ENCODE measurements around the gene EVC.

Gene EVC

GRCh38 chr4:5750946-5751665, 40.1 kb downstream of the EVC start:
- H3K9me3 ChIP-seq (ENCODE audit: control insufficient read depth, insufficient read depth, low read length): no peaks in the 10 kb centered on the region
- no peaks in the 10 kb centered on the region for H3K36me3 ChIP-seq (ENCODE audit: insufficient read depth, low read length)
- H3K4me1 ChIP-seq (ENCODE audit: insufficient read depth, low read length): peaks cover 31% of the 10 kb centered on the region
- no peak overlapping the region for H3K9ac ChIP-seq (ENCODE audit: low read depth, low read length)

- H3K36me3 ChIP-seq (ENCODE audit: insufficient read depth, low read length): no peaks in the 10 kb centered on the region
Observed at GRCh38 chr4:5751666-5752375, 40.8 kb downstream of the EVC start.

GRCh38 chr4:5752376-5753184, 41.6 kb downstream of the EVC start:
- no peak overlapping the region for H3K9ac ChIP-seq (ENCODE audit: low read depth, low read length)
- peaks cover 28% of the 10 kb centered on the region for H3K4me1 ChIP-seq (ENCODE audit: insufficient read depth, low read length)
- no peaks in the 10 kb centered on the region for H3K36me3 ChIP-seq (ENCODE audit: insufficient read depth, low read length)
- no peaks in the 10 kb centered on the region for H3K9me3 ChIP-seq (ENCODE audit: control insufficient read depth, insufficient read depth, low read length)

More at GRCh38 chr4:5751666-5752375, 40.8 kb downstream of the EVC start:
- H3K9me3 ChIP-seq (ENCODE audit: control insufficient read depth, insufficient read depth, low read length): no peaks in the 10 kb centered on the region
- H3K9ac ChIP-seq (ENCODE audit: low read depth, low read length): no peak overlapping the region
- peaks cover 31% of the 10 kb centered on the region for H3K4me1 ChIP-seq (ENCODE audit: insufficient read depth, low read length)

- Histone ChIP-seq H3K9me3 (ENCODE audit: control insufficient read depth, insufficient read depth, low read length) (no peaks in the 10 kb centered on the region), H3K4me1 (ENCODE audit: insufficient read depth, low read length) (peaks cover 28% of the 10 kb centered on the region), H3K36me3 (ENCODE audit: insufficient read depth, low read length) (no peaks in the 10 kb centered on the region), H3K9ac (ENCODE audit: low read depth, low read length) (no peak overlapping the region)
Observed at GRCh38 chr4:5753366-5753765, 42.4 kb downstream of the EVC start.

DNA sequence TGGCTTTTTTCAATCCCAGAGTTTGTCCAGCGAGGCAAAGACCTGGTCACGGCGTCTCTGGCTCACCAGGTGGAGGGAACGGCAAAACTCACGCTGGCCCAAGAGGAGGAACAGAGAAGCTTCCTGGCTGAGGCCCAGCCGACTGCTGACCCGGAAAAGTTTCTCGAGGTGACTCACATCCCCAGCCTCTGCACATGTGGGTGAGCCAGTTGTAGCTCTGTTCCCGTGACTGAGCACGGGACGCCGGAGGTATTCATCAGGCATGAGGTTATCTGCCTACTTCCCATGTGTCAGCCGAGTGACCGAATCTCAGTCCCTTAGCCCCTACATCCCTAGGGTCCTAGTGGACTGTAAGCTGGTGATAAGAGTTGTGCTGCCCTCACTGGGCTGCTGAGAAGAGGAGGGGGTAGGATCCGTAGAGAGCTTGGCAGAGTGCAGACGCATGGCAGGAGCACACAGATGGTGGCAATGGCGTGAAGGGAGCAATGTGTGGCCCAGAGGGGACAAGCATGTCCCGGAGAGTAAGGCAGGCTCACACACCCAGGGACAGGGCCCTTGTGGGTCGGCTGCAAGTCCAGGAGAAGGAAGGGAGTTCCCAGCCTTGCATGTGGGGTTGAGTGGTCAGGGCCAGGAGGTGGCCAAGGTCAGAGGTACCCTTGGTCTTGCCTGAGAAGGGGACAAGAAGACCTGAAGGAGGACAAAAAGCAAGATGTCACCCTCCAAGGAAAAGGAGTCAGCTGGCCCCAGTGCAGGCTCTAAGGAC, 42.9 kb downstream of the EVC start:
- no peaks in the 10 kb centered on the region for H3K36me3 ChIP-seq (ENCODE audit: insufficient read depth, low read length)
- no peaks in the 10 kb centered on the region for H3K9me3 ChIP-seq (ENCODE audit: control insufficient read depth, insufficient read depth, low read length)
- H3K4me1 ChIP-seq (ENCODE audit: insufficient read depth, low read length): peaks cover 28% of the 10 kb centered on the region
- H3K9ac ChIP-seq (ENCODE audit: low read depth, low read length): no peak overlapping the region

- no peak overlapping the region for H3K9ac ChIP-seq (ENCODE audit: low read depth, low read length)
- peaks cover 28% of the 10 kb centered on the region for H3K4me1 ChIP-seq (ENCODE audit: insufficient read depth, low read length)
- H3K9me3 ChIP-seq (ENCODE audit: control insufficient read depth, insufficient read depth, low read length): no peaks in the 10 kb centered on the region
- H3K36me3 ChIP-seq (ENCODE audit: insufficient read depth, low read length): no peaks in the 10 kb centered on the region; the same call in 1 of the 2 replicates
Observed at GRCh38 chr4:5754529-5754881, 43.5 kb downstream of the EVC start.

DNA sequence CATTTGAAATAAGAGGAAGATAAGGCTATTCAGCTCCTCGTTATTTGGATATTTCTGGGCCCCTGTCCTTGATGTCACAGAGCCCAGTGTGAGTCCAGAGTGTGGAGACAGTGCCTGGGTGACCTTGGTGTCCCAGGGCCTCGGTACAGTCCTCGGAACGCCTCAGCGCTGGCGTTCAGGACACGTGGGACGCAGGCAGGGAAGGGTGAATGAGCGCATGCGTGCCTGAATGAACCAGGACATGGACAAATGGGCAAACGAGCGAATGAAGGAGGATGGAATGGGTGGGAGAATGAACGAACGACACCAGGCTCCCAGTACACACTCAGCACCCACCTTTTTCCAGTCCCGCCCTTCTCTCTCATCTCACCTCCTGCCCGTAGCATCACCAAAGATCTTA, 44.2 kb downstream of the EVC start:
- Histone ChIP-seq H3K9me3 (ENCODE audit: control insufficient read depth, insufficient read depth, low read length) (no peaks in the 10 kb centered on the region), H3K9ac (ENCODE audit: low read depth, low read length) (no peak overlapping the region), H3K4me1 (ENCODE audit: insufficient read depth, low read length) (peaks cover 33% of the 10 kb centered on the region), H3K36me3 (ENCODE audit: insufficient read depth, low read length) (no peaks in the 10 kb centered on the region; the same call in 1 of the 2 replicates)

DNA sequence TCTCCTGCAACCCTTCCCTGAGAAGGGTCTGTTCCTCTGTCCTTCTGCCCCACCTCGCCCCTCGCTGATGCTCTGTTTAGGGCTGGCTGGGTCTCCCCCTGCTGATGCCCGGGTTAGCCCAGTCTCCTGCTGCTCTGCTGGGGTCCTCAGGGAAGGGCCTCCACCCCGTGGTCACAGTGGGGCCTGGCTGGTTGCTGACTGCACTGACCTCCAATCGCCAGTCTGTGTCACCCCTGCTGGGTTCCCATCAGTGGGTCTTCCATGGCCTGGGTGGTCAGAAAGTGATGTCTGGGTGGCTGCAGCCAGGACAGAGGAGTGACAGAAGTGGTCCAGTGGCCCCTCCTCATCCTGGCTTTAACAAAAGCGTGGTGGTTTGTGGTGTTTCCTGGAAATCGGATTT, 44.7 kb downstream of the EVC start:
- Histone ChIP-seq H3K9me3 (ENCODE audit: control insufficient read depth, insufficient read depth, low read length) (no peaks in the 10 kb centered on the region), H3K36me3 (ENCODE audit: insufficient read depth, low read length) (no peaks in the 10 kb centered on the region; the same call in 1 of the 2 replicates), H3K4me1 (ENCODE audit: insufficient read depth, low read length) (peaks cover 33% of the 10 kb centered on the region), H3K9ac (ENCODE audit: low read depth, low read length) (no peak overlapping the region)

- H3K4me1 ChIP-seq (ENCODE audit: insufficient read depth, low read length): peaks cover 29% of the 10 kb centered on the region
- H3K36me3 ChIP-seq (ENCODE audit: insufficient read depth, low read length): no peaks in the 10 kb centered on the region; the same call in 1 of the 2 replicates
- no peaks in the 10 kb centered on the region for H3K9me3 ChIP-seq (ENCODE audit: control insufficient read depth, insufficient read depth, low read length)
- H3K9ac ChIP-seq (ENCODE audit: low read depth, low read length): no peak overlapping the region
Observed at GRCh38 chr4:5756271-5756670, 45.3 kb downstream of the EVC start.

DNA sequence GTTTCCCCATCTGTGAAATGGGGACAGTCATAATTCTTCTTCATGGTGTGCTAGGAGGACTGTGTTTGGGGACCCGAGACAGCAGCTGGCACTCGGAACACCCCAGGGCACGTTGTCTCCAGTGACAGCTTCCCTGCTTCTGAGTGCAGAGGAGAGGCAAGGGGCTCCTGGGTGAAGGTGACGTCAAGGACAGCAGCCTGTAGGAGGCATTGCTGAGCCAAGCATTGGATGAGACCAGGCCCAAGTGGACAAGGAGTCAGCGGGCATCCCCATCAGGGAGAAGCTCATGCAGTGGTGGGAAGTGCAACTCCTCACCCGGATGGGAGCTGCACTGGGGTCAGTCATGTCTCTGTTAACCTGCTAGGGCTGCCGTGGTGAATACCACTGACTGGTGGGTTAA, 46.1 kb downstream of the EVC start:
- Histone ChIP-seq H3K9ac (ENCODE audit: low read depth, low read length) (no peak overlapping the region), H3K9me3 (ENCODE audit: control insufficient read depth, insufficient read depth, low read length) (no peaks in the 10 kb centered on the region), H3K4me1 (ENCODE audit: insufficient read depth, low read length) (peaks cover 22% of the 10 kb centered on the region), H3K36me3 (ENCODE audit: insufficient read depth, low read length) (no peaks in the 10 kb centered on the region; the same call in 1 of the 2 replicates)

DNA sequence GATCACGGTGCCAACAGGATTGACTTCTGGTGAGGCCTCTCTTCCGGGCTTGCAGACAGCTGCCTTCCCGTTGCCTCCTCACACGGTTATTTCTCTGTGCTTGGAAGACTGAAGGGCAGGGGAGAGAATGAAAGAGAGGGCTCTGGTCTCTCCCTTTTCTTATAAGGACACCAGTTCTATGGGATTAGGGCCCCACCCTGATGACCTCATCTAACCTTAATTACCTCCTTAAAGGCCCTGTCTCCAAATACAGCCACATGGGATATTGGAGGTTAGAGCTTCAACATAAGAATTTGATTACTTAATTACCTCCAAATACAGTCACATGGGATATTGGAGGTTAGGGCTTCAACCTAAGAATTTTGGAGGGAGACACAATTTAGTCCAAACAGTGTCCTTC, 46.5 kb downstream of the EVC start:
- Histone ChIP-seq H3K36me3 (ENCODE audit: insufficient read depth, low read length) (no peaks in the 10 kb centered on the region; the same call in 1 of the 2 replicates), H3K9ac (ENCODE audit: low read depth, low read length) (no peak overlapping the region), H3K4me1 (ENCODE audit: insufficient read depth, low read length) (peaks cover 19% of the 10 kb centered on the region), H3K9me3 (ENCODE audit: control insufficient read depth, insufficient read depth, low read length) (no peaks in the 10 kb centered on the region)

DNA sequence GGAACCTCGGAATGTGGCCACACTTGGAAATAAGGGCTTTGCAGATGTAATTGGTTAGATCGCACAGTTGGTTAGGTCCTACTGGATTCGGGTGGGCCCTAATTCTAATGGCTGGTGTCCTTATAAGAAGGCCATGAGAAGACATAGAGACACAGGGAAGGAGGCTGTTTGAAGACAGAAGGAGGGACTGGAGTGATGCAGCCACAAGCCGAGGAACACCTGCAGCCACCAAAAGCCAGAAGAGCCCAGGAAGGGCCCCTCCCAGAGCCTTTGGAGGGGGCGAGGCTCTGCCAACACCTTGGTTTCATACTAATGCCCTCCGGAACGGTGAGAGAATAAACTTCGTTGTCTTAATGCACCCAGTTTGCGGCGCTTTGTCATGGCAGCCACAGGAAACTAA, 47.0 kb downstream of the EVC start:
- no peaks in the 10 kb centered on the region; the same call in 1 of the 2 replicates for H3K36me3 ChIP-seq (ENCODE audit: insufficient read depth, low read length)
- peaks cover 15% of the 10 kb centered on the region for H3K4me1 ChIP-seq (ENCODE audit: insufficient read depth, low read length)
- H3K9ac ChIP-seq (ENCODE audit: low read depth, low read length): no peak overlapping the region
- H3K9me3 ChIP-seq (ENCODE audit: control insufficient read depth, insufficient read depth, low read length): no peaks in the 10 kb centered on the region

- no peaks in the 10 kb centered on the region for H3K9me3 ChIP-seq (ENCODE audit: control insufficient read depth, insufficient read depth, low read length)
- no peaks in the 10 kb centered on the region; the same call in 1 of the 2 replicates for H3K36me3 ChIP-seq (ENCODE audit: insufficient read depth, low read length)
- H3K9ac ChIP-seq (ENCODE audit: low read depth, low read length): no peak overlapping the region
- peaks cover 8% of the 10 kb centered on the region for H3K4me1 ChIP-seq (ENCODE audit: insufficient read depth, low read length)
Observed at GRCh38 chr4:5758741-5759140, 47.7 kb downstream of the EVC start.
